Measurements from ENCODE around the gene CTNNA2. TPM values are rescaled to one million over a fixed set of nuclear protein-coding genes. Genes with fewer than 3 reads are reported as not detected.

CTNNA2 gene
- total and polyA plus RNA-seq, 9 of the 15 experiments (the other 6 are each of a cell fraction or from before 2014, with no cell fraction given) = 0.03 to 0.40 (median 0.15) TPM

- TF ChIP-seq, protein P1, sequence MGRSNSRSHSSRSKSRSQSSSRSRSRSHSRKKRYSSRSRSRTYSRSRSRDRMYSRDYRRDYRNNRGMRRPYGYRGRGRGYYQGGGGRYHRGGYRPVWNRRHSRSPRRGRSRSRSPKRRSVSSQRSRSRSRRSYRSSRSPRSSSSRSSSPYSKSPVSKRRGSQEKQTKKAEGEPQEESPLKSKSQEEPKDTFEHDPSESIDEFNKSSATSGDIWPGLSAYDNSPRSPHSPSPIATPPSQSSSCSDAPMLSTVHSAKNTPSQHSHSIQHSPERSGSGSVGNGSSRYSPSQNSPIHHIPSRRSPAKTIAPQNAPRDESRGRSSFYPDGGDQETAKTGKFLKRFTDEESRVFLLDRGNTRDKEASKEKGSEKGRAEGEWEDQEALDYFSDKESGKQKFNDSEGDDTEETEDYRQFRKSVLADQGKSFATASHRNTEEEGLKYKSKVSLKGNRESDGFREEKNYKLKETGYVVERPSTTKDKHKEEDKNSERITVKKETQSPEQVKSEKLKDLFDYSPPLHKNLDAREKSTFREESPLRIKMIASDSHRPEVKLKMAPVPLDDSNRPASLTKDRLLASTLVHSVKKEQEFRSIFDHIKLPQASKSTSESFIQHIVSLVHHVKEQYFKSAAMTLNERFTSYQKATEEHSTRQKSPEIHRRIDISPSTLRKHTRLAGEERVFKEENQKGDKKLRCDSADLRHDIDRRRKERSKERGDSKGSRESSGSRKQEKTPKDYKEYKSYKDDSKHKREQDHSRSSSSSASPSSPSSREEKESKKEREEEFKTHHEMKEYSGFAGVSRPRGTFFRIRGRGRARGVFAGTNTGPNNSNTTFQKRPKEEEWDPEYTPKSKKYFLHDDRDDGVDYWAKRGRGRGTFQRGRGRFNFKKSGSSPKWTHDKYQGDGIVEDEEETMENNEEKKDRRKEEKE (IDR thresholded peaks at IDR 0.05; ENCODE audit: borderline replicate concordance in 1 of 2, control insufficient read depth in 1 of 2, low read depth in 2 of 2, low read length in 1 of 2) = no peak
- TF ChIP-seq NBN (IDR thresholded peaks at IDR 0.05; ENCODE audit: low read depth) (no peak), ZKSCAN8 (CRISPR knock-in tag; IDR thresholded peaks at IDR 0.05) (no peak), HMG20B (CRISPR knock-in tag; IDR thresholded peaks at IDR 0.05) (no peak), MEIS2 (IDR thresholded peaks at IDR 0.05; ENCODE audit: partially characterized antibody) (no peak)
Observed at GRCh38 chr2:79585701-79586433, 73.0 kb downstream of the CTNNA2 start (continued).

DNA sequence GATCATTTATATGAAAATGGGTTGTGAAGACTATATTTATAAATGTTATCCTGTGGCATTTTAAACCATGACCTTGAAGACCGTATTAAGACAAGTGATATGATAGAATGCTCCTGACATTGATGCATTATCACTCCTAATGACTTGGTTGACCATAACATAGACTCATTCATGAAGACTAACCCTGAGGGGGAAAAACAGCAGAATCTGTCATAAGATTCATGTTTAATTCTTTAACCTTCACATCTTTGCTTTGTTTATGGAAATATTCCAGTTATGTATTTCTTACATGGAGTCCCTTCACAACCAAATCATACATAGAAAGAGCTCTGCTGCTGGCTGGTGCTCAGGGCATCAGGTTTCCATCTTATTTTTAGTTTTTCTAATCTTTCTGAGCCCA lies 78.4 kb downstream of the CTNNA2 start:
- no peak for FAIRE-seq
- H3K27me3 ChIP-seq (ENCODE audit: control insufficient read depth in 2 of 2, insufficient read depth in 2 of 2, low read length in 2 of 2) = no peaks in the 10 kb centered on the region
- H3K9me1 ChIP-seq (ENCODE audit: control insufficient read depth, insufficient read depth, low read length) = no peaks in the 10 kb centered on the region
- intact Hi-C loops (cut with micrococcal nuclease) = no loop called here
- H3K9ac ChIP-seq (ENCODE audit: insufficient read depth in 1 of 2, low read depth in 2 of 2, low read length in 2 of 2) = no peak overlapping the region
- POLR2A ChIA-PET = no interaction called here
- no peak overlapping the region for H3K4me2 ChIP-seq (ENCODE audit: insufficient read depth, low read length)
- no peaks in the 10 kb centered on the region; the same call in 1 of the 2 replicates for H3K9me3 ChIP-seq (replicated peaks; ENCODE audit: control insufficient read depth, insufficient read depth, low read depth, low read length)
- in situ Hi-C loops (cut with MboI) = no loop called here
- no peak for ATAC-seq
- no TSS peak for BruUV-seq (replicated peaks)
- WGBS (ENCODE audit: insufficient coverage, low coverage, missing lambda C conversion rate) = 0% methylated on average over 1 of the region's 1 CpG
- H3K79me2 ChIP-seq (ENCODE audit: control insufficient read depth, insufficient read depth, low read length) = no peaks in the 10 kb centered on the region
- H3K4me1 ChIP-seq (replicated peaks in 1 of 2; ENCODE audit: control insufficient read depth in 2 of 2, insufficient read depth in 2 of 2, low read length in 2 of 2) = no peaks in the 10 kb centered on the region
- no peaks in the 10 kb centered on the region for H3K36me3 ChIP-seq (ENCODE audit: control insufficient read depth, insufficient read depth, low read length)
- no peak for DNase-seq (ENCODE audit: extremely low read depth in 1 of 4, low spot score in 3 of 4)
- CTCF ChIA-PET (ENCODE audit: low intra/inter-chr PET ratio) = no interaction called here
- no peak overlapping the region for H2AFZ ChIP-seq (ENCODE audit: low read depth, low read length)
- no peak overlapping the region for H3K27ac ChIP-seq (ENCODE audit: extremely low read depth, low read depth, low read length)
- H3K4me3 ChIP-seq = no peak overlapping the region
- H4K20me1 ChIP-seq (replicated peaks; ENCODE audit: control insufficient read depth, insufficient read depth, low read length) = no peaks in the 10 kb centered on the region
- no peak for TF ChIP-seq SMAD1 (IDR thresholded peaks at IDR 0.05; ENCODE audit: low read depth, low read length, partially characterized antibody)
- no peak for TF ChIP-seq FOXK1 (CRISPR knock-in tag; IDR thresholded peaks at IDR 0.05; ENCODE audit: borderline replicate concordance)
- TF ChIP-seq, protein P2, sequence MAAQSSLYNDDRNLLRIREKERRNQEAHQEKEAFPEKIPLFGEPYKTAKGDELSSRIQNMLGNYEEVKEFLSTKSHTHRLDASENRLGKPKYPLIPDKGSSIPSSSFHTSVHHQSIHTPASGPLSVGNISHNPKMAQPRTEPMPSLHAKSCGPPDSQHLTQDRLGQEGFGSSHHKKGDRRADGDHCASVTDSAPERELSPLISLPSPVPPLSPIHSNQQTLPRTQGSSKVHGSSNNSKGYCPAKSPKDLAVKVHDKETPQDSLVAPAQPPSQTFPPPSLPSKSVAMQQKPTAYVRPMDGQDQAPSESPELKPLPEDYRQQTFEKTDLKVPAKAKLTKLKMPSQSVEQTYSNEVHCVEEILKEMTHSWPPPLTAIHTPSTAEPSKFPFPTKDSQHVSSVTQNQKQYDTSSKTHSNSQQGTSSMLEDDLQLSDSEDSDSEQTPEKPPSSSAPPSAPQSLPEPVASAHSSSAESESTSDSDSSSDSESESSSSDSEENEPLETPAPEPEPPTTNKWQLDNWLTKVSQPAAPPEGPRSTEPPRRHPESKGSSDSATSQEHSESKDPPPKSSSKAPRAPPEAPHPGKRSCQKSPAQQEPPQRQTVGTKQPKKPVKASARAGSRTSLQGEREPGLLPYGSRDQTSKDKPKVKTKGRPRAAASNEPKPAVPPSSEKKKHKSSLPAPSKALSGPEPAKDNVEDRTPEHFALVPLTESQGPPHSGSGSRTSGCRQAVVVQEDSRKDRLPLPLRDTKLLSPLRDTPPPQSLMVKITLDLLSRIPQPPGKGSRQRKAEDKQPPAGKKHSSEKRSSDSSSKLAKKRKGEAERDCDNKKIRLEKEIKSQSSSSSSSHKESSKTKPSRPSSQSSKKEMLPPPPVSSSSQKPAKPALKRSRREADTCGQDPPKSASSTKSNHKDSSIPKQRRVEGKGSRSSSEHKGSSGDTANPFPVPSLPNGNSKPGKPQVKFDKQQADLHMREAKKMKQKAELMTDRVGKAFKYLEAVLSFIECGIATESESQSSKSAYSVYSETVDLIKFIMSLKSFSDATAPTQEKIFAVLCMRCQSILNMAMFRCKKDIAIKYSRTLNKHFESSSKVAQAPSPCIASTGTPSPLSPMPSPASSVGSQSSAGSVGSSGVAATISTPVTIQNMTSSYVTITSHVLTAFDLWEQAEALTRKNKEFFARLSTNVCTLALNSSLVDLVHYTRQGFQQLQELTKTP (IDR thresholded peaks at IDR 0.05; ENCODE audit: low read depth in 1 of 2, partially characterized antibody in 2 of 2) = no peak
- TF ChIP-seq MBD2 (IDR thresholded peaks at IDR 0.05; ENCODE audit: borderline replicate concordance, low read depth) = no peak
- no peak for TF ChIP-seq SPI1 (IDR thresholded peaks at IDR 0.05; ENCODE audit: borderline replicate concordance, low read depth, low read length)
- TF ChIP-seq ETV5 (CRISPR knock-in tag; IDR thresholded peaks at IDR 0.05; ENCODE audit: low read depth) = no peak
- no peak for TF ChIP-seq FOXA3 (CRISPR knock-in tag; conservative IDR thresholded peaks at IDR 0.05 in 1 of 2, IDR thresholded peaks at IDR 0.05 in 1 of 2)

Data from K562 (cell line).